D721Med (cell line): ENCODE data around the gene CACNA1G.
A peak's percentile ranks its signal among the peaks of the same experiment; 100 is the strongest.

ENCODE experiments used
- DNase-seq: peaks from one replicate; pipeline ENCODE4 v3.0.0; 2011; ENCODE audit warnings: low spot score; ENCODE audit not compliant: insufficient read length
- FAIRE-seq: peaks from 2 replicates; lab custom pipeline; 2011; peaks lifted over from hg19 to GRCh38; lab: Jason Lieb, UNC
- CTCF ChIP-seq: IDR thresholded peaks from 2 replicates; pipeline ENCODE4 v1.5.1; 2012; ENCODE audit warnings: mild to moderate bottlenecking, control low read depth; ENCODE audit not compliant: insufficient read depth; ENCODE audit errors: missing control alignments

CACNA1G gene

GRCh38 chr17:50625032-50625871 is 64.7 kb downstream of the CACNA1G start:
- no peak for DNase-seq
- no peak for TF ChIP-seq CTCF
- FAIRE-seq = no peak

GRCh38 chr17:50626037-50626574 is 65.6 kb downstream of the CACNA1G start:
- TF ChIP-seq CTCF = peak; percentile 94
- FAIRE-seq = no peak
- DNase-seq = peak; percentile 75

- DNase-seq (no peak), FAIRE-seq (no peak)
- TF ChIP-seq CTCF = no peak
These were observed 66.7 kb downstream of the CACNA1G start for GRCh38 chr17:50627036-50627781.

GRCh38 chr17:50627782-50628601 is 67.5 kb downstream of the CACNA1G start:
- FAIRE-seq (no peak), DNase-seq (no peak)

GRCh38 chr17:50629902-50630301 is 69.4 kb downstream of the CACNA1G start:
- no peak for TF ChIP-seq CTCF
- DNase-seq (no peak), FAIRE-seq (no peak)

More at GRCh38 chr17:50627782-50628601, 67.5 kb downstream of the CACNA1G start:
- no peak for TF ChIP-seq CTCF

GRCh38 chr17:50630524-50631194 is 70.1 kb downstream of the CACNA1G start:
- TF ChIP-seq CTCF = peak; percentile 81

More at GRCh38 chr17:50630524-50631194, 70.1 kb downstream of the CACNA1G start:
- FAIRE-seq (no peak), DNase-seq (no peak)
